Measurements from ENCODE around the gene HOXD1.

The HOXD1 gene

GRCh38 chr2:176184749-176185148 is 3.7 kb upstream of the HOXD1 start:
- DNase-seq (ENCODE audit: low read depth in 2 of 2): no peak

DNA sequence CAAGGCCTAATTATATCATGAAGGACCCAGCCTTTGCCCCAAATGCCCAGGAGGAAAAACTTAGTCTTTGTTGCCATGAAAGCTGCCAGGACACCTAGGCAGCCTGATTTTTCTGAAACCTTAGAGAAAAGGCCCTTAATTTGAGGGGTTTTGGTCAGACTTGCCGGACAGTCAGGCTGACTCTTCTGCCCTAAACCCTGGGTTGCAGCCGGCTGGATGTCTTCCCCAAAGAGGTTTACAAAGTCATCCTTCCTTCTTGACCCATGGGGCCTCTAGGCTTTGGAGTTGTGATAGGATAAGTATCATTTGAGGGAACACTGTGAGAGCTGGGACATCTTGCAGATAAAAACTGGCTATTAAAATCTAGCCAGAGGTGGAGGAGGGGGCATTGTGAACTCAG is 2.4 kb upstream of the HOXD1 start:
- no peak for DNase-seq (ENCODE audit: low read depth in 2 of 2)

DNA sequence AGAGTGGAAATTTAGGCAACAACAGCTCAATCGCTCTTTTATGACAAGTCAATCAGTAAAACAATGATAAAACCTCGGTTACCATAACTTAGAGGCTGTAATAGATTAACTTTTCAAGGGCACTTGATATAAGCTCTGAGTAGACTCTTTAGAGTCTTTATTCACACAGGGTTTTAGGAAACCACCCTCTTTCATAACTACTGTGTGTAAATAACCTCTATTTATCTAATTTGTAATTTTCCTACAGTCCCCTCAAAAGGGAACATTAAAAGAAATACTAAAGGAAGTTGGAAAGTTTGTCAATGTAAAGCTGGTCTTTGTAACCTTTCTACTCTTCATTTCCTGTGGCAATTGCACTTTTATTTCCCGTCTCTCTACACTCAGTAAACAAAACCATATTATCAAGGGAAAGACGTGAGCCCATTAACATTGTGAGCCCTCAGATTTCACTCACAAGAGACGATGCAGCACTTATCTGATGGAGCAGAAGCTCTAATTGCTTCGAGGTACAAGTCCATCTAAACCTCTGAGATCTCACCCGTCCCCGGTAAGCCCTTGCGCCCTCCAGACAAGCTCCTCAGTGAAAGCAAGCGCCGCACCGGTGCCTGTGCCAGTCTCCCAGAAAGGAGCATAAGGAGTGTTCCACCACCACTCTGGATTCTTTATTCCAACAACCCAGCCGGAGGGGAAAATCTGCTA is 1.1 kb upstream of the HOXD1 start:
- no peak for DNase-seq (ENCODE audit: low read depth in 2 of 2)

- DNase-seq (ENCODE audit: low read depth in 2 of 2): no peak
Observed at GRCh38 chr2:176188774-176189680, 559 bp downstream of the HOXD1 start.

DNA sequence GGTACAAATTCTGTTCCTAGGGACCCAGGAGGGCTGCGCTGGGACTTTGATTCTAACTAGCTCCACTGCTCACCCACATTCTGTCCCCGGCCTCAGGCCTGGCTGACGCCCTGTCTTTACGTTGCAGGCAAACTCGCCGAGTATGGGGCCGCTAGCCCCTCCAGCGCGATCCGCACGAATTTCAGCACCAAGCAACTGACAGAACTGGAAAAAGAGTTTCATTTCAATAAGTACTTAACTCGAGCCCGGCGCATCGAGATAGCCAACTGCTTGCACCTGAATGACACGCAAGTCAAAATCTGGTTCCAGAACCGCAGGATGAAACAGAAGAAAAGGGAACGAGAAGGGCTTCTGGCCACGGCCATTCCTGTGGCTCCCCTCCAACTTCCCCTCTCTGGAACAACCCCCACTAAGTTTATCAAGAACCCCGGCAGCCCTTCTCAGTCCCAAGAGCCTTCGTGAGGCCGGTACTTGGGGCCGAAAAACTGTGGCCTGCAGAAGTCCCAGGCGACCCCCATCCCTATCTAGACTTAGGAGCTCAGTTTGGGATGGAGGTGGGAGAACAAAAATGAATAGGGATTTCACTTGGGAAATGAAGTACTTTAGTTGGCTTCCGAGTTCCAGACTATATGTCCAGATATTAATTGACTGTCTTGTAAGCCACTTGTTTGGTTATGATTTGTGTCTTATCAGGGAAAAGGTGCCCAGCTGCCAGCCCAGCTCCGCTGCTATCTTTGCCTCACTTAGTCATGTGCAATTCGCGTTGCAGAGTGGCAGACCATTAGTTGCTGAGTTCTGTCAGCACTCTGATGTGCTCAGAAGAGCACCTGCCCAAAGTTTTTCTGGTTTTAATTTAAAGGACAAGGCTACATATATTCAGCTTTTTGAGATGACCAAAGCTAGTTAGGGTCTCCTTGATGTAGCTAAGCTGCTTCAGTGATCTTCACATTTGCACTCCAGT is 1.5 kb downstream of the HOXD1 start:
- no peak for DNase-seq (ENCODE audit: low read depth in 2 of 2)

DNA sequence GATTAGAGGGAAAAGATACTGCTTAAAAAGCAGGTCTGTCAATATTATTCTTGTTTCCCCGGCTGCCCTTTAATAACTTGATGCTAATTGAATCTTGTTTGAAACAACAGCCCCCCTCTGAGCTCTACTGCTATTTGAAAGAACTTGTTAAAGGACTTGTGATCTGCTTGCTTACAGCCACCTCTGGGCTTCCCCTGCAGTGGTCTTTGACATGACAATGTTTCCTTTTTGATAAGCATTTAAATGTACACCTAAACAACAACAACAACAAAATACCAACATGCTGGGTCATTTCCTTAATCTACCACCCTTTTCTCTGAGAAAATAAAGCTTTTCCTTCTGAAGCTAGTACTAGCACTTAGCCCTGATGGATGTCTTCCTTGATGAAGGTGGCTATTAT is 3.9 kb downstream of the HOXD1 start:
- DNase-seq (ENCODE audit: low read depth in 2 of 2): no peak

DNA sequence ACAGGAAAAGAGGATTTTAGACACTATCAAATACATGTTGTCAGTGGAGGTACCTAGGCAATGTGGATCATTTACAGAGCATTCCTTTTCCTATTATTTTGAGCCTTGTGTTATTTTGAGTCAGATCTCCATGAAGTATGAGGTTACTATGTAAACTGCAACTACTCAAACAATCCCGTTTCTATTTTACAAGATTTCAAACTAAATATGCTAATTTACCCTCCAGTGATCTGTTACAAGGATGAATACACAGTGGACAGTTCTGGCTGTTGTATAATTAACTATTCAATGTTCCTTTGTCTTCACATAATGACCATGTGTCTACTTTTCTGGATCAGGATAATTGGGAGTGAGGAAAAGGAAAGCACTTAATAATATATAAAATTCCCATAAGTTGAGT is 4.6 kb downstream of the HOXD1 start:
- no peak for DNase-seq (ENCODE audit: low read depth in 2 of 2)

- no peak for DNase-seq (ENCODE audit: low read depth in 2 of 2)
Observed at GRCh38 chr2:176199902-176200301, 11.4 kb downstream of the HOXD1 start.

DNA sequence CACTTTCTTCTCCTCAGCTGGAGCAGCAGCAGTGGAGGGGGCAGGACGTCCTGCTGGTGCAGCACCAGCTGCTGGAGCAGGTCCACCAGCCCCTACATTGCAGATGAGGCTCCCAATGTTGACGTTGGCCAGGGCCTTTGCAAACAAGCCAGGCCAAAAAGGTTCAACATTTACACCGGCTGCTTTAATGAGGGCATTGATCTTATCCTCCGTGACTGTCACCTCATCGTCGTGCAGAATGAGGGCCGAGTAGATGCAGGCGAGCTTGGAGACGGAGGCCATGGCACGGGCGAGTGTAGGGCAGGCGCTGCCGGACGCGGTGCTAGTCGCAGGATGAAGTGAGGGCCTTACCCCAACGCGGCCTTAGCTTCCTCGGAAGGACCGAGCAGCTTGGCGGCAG is 12.5 kb downstream of the HOXD1 start:
- DNase-seq (ENCODE audit: low read depth in 2 of 2): no peak

DNA sequence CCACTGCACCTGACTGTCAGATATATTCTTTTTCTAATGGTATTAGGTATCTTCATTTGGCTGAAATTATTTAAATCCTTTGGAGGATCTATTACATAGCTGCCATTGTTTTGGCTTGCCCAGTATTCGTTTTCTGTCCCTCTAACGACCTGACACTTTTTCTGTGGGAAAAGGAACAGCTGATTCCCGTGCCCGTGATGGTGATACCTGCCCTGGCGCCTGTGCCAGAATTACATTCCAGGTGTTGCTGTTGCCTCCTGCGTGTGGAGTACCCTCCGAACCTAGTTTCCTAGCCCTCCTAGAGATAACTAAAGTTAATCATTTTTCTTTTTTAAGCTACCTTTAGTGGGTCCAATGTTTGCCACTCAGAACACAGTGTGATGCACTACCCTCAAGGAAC is 14.0 kb downstream of the HOXD1 start:
- DNase-seq (ENCODE audit: low read depth in 2 of 2): no peak

- DNase-seq (ENCODE audit: low read depth in 2 of 2): no peak
Observed at GRCh38 chr2:176205126-176205525, 16.7 kb downstream of the HOXD1 start.

DNA sequence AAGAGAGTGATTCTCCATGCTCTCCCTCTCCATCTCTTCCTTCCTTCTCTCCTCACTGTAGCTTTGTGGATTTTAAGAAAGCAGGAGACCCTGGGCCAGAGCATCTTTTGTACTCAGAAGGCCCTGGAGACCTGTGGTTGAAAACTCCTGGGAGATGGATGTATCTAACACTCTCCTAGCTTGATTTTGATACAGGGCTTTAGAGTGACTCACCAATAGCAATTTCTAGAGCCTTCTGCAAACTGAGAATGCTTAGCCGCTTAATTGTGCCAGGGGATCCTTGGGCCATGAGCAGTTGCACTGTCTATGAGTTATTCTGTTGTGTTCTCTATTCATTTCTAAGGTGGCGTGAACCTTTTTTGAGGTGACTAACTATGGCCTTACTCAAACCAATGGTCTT is 17.7 kb downstream of the HOXD1 start:
- DNase-seq (ENCODE audit: low read depth in 2 of 2): no peak

- no peak for DNase-seq (ENCODE audit: low read depth in 2 of 2)
Observed at GRCh38 chr2:176206682-176207081, 18.2 kb downstream of the HOXD1 start.

DNA sequence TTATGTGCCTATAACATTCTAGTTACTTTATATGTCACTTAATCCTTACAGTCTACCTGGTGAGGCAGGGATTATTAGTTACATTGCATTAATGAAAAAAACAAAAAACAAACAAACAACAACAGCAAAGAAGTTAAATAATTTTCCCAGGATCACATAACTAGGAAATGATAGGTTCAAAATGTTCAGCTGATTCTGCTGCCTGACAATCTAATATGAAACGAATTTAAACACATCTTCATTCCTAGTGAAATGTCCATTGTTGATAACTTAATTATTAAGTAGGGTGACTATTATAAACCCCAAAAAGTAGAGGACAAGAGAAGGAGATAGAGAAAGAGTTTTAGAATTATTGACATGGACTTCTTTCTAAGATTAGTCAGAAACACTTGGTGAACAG is 22.6 kb downstream of the HOXD1 start:
- DNase-seq (ENCODE audit: low read depth in 2 of 2): no peak

DNA sequence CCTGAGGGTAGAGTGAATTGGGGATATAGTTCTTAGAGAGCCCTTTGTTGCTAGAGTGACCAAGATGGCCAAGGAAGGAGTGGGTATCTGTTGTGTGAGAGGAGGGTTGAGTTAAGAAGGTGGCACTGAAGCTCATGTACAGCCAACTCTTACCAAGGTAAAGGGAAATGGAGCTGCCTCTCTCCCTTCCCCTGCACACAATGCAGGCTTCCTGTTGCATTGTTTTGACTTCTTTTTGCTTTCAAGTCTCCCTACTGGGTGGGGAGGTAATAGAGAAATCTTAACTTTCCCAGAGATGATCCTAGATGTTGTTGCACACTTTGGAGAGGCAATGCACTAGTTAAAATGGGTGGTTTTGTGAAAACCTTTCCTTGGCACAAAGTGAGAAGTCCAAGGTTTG is 23.8 kb downstream of the HOXD1 start:
- DNase-seq (ENCODE audit: low read depth in 2 of 2): no peak

DNA sequence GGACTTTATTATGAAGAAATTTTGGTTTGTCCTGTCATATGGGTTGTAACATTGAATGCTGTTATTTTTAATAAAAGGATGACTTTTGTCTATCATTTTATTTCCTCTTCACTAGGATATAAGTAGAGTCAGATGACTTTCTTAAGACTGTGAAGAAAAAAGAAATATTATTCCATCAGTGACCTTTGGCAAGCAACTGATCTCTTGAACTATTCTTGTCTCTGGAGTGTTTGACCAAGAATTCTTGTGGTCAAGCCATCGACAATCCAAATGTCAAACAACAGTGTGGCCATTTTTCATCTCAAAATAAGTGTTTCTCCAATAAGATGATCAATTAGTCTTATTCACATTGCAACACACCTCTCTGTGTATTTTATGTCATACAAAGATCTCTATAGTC is 24.9 kb downstream of the HOXD1 start:
- DNase-seq (ENCODE audit: low read depth in 2 of 2): no peak

DNA sequence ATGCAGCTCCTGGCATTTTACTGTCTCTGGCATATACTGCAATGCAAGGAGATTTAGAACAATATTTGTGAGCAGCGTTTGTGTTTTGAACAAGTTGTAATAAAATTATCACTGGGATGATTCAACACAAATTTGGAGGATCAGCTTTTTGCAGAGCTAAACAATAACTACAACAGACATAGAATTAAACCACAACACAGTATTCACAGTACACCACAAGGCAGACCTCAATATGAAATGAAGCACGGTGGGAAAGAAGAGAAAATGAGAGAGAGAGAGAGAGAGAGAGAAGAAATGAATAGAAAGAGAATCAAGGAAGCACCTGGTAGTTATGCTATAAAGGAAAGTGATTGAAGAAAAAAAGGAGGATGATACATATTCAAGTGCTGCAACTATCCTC is 39.4 kb downstream of the HOXD1 start:
- no peak for DNase-seq (ENCODE audit: low read depth in 2 of 2)

DNA sequence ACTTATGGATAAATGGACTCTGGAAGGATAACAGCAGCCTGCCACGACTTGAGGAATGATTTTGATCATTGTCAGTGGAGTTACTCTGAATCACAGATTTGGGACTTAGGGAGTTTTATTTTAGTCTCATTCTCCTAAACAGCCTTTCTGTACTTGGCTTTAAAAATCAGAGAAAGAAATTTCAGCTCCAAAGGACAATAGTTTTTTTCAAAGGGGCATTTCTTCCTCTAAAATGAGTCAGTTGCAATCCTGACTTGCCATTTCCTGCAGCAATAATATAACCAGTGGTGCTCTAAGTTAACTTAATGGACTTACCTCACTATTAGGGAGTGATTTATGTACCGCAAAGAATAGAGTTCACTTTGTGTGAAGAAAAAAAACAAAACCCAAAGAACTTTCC is 45.7 kb downstream of the HOXD1 start:
- no peak for DNase-seq (ENCODE audit: low read depth in 2 of 2)

DNA sequence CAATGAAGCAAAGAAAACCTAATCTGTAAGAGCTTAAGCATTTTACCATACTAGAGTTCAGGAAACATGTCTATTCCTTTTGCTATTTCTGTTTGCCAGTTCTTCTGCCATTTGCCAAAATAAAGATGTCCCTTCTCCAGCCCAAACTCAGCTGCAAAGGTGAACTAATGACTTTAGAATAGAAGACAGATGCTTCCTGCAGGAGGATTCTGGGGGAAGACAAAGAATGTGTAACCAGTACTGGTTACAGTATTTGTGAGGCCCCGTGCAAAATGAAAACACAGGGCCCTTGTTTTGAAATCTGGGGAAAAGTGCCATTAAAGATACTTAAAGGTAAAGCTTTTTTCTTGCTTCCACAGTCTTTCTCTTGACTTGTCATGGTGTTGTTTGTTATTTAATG is 46.5 kb downstream of the HOXD1 start:
- no peak for DNase-seq (ENCODE audit: low read depth in 2 of 2)

GRCh38 chr2:176237456-176237855 is 49.0 kb downstream of the HOXD1 start:
- DNase-seq (ENCODE audit: low read depth in 2 of 2): no peak

DNA sequence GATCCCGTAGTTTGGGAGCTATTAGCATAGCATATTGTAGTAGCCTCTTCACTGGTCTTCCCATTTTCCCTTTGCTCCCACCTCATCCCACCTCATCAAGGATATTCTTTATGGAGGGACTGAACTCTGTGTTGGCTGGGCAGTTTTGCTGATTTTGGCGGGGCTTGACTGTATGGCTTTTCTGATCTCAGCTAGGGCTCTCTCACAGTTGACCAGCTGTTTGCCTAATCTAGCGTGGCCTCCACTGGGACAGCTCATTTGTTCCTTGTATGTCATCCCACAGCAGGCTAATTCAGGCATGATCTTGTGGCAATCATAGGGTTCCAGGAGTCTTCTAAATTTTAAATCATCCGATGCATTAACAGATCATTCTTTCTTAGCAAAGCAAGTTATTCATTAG is 50.6 kb downstream of the HOXD1 start:
- DNase-seq (ENCODE audit: low read depth in 2 of 2): no peak

GRCh38 chr2:176240301-176240700 is 51.8 kb downstream of the HOXD1 start:
- no peak for DNase-seq (ENCODE audit: low read depth in 2 of 2)

Measured in stimulated activated CD8-positive, alpha-beta memory T cell treated with anti-CD3 and anti-CD28 coated beads, Interleukin-7, amount 100 ng/mL, for 4 hours (primary cell).